Prostate gland (tissue), 2 donors: ENCODE results near the gene DDX28.

Source experiments
- CTCF ChIP-seq, 4 experiments: fragments of 200-600 bp in 2 of 4; fragments of 450-650 bp in 2 of 4; sonication (generic) in 2 of 4; IDR thresholded peaks; 1 replicate in 3 of 4; 2 replicates in 1 of 4; pipeline ENCODE4 v1.5.1; 2016 to 2019; ENCODE audit warnings: antibody characterized with exemption in 4 of 4, mild to moderate bottlenecking in 2 of 4, moderate library complexity in 2 of 4
- POLR2AphosphoS5 ChIP-seq: sonication (generic); formaldehyde crosslinking; IDR thresholded peaks from one replicate; pipeline ENCODE4 v1.6.1; 2017; ENCODE audit warnings: antibody characterized with exemption

GRCh38 chr16:68046106-68046505 is 23.1 kb upstream of the DDX28 start:
- no peak for TF ChIP-seq CTCF (IDR thresholded peaks at IDR 0.05)
- no peak for TF ChIP-seq POLR2AphosphoS5
